DND-41 (cell line): ENCODE data around the gene PITHD1.

Experiments
- ATAC-seq: fragments of 200-7000 bp; cut with Tn5 transposase; 3 replicates; pipeline ENCODE4 v1.9.1; 2021; ENCODE audit warnings: low read depth; ENCODE audit not compliant: insufficient read depth
- DNase-seq: peaks from one replicate; pipeline ENCODE4 v3.0.0-alpha.2; 2020
- H2AFZ ChIP-seq: 2 replicates; pipeline ENCODE4 v1.6.0; 2012; ENCODE audit warnings: low read depth, low read length
- H3K27ac ChIP-seq: 2 replicates; pipeline ENCODE4 v1.5.1; 2012; ENCODE audit warnings: low read length, inconsistent platforms
- H3K27me3 ChIP-seq: fragments of 200-600 bp; sonication (generic); 2 replicates; pipeline ENCODE4 v1.6.0; 2012; ENCODE audit warnings: low read length, mild to moderate bottlenecking, inconsistent platforms; ENCODE audit not compliant: insufficient read depth, poor library complexity
- H3K36me3 ChIP-seq: 2 replicates; pipeline ENCODE4 v1.5.1; 2012; ENCODE audit warnings: low read length, inconsistent platforms; ENCODE audit not compliant: insufficient read depth
- H3K4me1 ChIP-seq: 2 replicates; pipeline ENCODE4 v1.5.1; 2012; ENCODE audit warnings: mild to moderate bottlenecking, low read length; ENCODE audit not compliant: insufficient read depth
- H3K4me2 ChIP-seq: 2 replicates; pipeline ENCODE4 v1.6.0; 2012; ENCODE audit warnings: mild to moderate bottlenecking, moderate library complexity, low read length, inconsistent platforms; ENCODE audit not compliant: insufficient read depth
- H3K4me3 ChIP-seq, 2 experiments: fragments of 200-600 bp in 1 of 2; shearing (Covaris generic) in 1 of 2; 2 replicates each; pipeline ENCODE4 v1.5.1; 2012 to 2016; ENCODE audit warnings: inconsistent platforms in 2 of 2, low read length in 2 of 2, mild to moderate bottlenecking in 2 of 2, low read depth in 1 of 2, moderate library complexity in 1 of 2
- H3K79me2 ChIP-seq: 2 replicates; pipeline ENCODE4 v1.6.0; 2012; ENCODE audit warnings: low read length, inconsistent platforms; ENCODE audit not compliant: insufficient read depth
- H3K9ac ChIP-seq: 2 replicates; pipeline ENCODE4 v1.6.0; 2012; ENCODE audit warnings: low read depth, mild to moderate bottlenecking, inconsistent platforms, low read length, moderate library complexity
- H3K9me3 ChIP-seq: 2 replicates; pipeline ENCODE4 v1.5.1; 2012; ENCODE audit warnings: low read length, moderate library complexity, mild to moderate bottlenecking, inconsistent platforms; ENCODE audit not compliant: insufficient read depth, severe bottlenecking
- H4K20me1 ChIP-seq: 2 replicates; pipeline ENCODE4 v1.6.0; 2012; ENCODE audit warnings: low read length; ENCODE audit not compliant: insufficient read depth
- EZH2 ChIP-seq: IDR thresholded peaks from 3 replicates; pipeline ENCODE4 v1.6.1; 2012; ENCODE audit warnings: borderline replicate concordance, low read depth, mild to moderate bottlenecking, moderate library complexity, low read length, inconsistent platforms; ENCODE audit not compliant: severe bottlenecking
- TF ChIP-seq, protein P1 (sequence below): IDR thresholded peaks from 2 replicates; pipeline ENCODE4 v1.5.1; 2012; ENCODE audit warnings: borderline replicate concordance, low read length, moderate library complexity, mild to moderate bottlenecking; ENCODE audit not compliant: poor library complexity, severe bottlenecking; ENCODE audit errors: extremely low read depth

PITHD1 gene

DNA sequence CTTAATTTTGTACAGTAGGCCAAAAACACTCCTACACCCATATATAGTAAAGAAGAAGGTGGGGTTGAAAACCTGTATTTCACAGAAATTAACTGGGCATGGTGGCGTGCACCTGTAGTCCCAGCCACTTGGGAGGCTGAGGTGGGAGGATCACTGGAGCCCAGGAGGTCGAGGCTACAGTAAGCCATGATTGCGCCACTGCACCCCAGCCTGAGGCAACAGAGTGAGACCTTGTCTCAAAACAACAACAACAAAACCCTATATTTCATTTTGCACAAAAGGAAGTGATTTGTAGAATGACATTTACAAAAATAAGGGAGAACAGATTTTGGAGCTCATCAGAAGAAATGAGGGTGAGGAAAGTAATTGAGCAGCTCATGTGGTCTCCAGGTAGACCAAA, 10.5 kb downstream of the PITHD1 start:
- H4K20me1 ChIP-seq = peaks cover 15% of the 10 kb centered on the region; the same call in 1 of the 2 replicates
- ATAC-seq (no peak), DNase-seq (no peak)
- H3K27me3 ChIP-seq = no peaks in the 10 kb centered on the region
- no peak overlapping the region for H2AFZ ChIP-seq
- H3K9ac ChIP-seq = no peak overlapping the region
- H3K4me2 ChIP-seq = no peak overlapping the region
- peaks cover 30% of the 10 kb centered on the region for H3K4me1 ChIP-seq
- peaks cover 37% of the 10 kb centered on the region for H3K79me2 ChIP-seq
- no peak for TF ChIP-seq EZH2
- TF ChIP-seq, protein P1, sequence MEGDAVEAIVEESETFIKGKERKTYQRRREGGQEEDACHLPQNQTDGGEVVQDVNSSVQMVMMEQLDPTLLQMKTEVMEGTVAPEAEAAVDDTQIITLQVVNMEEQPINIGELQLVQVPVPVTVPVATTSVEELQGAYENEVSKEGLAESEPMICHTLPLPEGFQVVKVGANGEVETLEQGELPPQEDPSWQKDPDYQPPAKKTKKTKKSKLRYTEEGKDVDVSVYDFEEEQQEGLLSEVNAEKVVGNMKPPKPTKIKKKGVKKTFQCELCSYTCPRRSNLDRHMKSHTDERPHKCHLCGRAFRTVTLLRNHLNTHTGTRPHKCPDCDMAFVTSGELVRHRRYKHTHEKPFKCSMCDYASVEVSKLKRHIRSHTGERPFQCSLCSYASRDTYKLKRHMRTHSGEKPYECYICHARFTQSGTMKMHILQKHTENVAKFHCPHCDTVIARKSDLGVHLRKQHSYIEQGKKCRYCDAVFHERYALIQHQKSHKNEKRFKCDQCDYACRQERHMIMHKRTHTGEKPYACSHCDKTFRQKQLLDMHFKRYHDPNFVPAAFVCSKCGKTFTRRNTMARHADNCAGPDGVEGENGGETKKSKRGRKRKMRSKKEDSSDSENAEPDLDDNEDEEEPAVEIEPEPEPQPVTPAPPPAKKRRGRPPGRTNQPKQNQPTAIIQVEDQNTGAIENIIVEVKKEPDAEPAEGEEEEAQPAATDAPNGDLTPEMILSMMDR = no peak
- H3K36me3 ChIP-seq = peaks cover 55% of the 10 kb centered on the region
- no peaks in the 10 kb centered on the region for H3K9me3 ChIP-seq
- H3K27ac ChIP-seq = no peak overlapping the region
- no peak overlapping the region for H3K4me3 ChIP-seq

DNA sequence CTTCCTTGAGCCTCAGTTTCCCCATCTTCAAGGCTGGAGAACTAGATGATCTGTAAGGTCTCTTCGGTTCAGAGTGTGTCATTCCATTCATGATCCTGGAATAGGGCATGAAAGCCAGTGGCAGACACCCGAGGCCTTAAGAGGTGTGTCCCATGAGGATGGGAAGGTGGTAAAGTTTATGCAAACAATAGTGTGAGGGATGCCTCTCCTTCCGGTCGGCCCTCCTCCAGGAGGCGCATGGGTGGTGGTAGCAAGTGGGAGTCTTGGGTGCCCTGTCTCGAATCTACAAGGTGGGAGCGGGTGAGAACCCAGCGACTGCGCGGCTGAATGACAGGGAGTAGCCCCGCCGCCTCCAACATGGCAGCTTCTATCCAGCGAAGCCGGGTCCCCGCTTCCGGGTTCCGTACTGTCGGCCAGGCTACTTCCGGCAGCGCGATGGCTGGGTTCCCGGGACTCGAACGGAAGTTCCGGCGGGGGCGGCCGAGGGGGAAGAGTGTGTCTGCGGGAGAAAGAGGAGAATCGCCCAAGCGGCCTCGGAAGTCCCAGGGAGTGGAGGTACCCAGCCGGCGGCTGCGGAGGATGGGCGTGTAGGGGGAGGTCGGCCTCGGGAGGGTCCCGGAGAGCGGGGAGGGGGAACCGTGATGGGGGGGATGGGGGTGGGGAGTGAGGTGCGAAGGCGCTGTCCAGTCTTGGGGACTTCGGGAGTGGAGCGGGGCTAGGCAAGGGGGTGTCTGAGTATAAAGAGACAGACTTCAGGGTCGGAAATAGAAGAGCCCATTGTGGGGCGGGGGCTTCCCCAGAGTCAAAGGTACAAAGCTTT, 12.7 kb downstream of the PITHD1 start, which contains the start of gene LYPLA2:
Gene LYPLA2, plus strand, starts transcription at position 450 of the 820 bp plus-strand sequence. CDS start 1,538 bp downstream, outside the sequence.
- DNase-seq = peak; percentile 91
- Histone ChIP-seq H3K27me3 (no peaks in the 10 kb centered on the region), H2AFZ (peak within 1 kb of the TSS; percentile 98), H3K36me3 (peaks cover 49% of the 10 kb centered on the region), H3K9ac (peak within 1 kb of the TSS; percentile 84), H3K4me1 (peaks cover 30% of the 10 kb centered on the region), H4K20me1 (peaks cover 15% of the 10 kb centered on the region; the same call in 1 of the 2 replicates), H3K4me3 (peak within 1 kb of the TSS; percentile 84 to 97), H3K27ac (peak within 1 kb of the TSS; percentile 85), H3K79me2 (peaks cover 34% of the 10 kb centered on the region), H3K9me3 (no peaks in the 10 kb centered on the region), H3K4me2 (peak within 1 kb of the TSS; percentile 91)
- peak; percentile 96 for ATAC-seq
- TF ChIP-seq EZH2 = no peak
- TF ChIP-seq, protein P1 = no peak

DNA sequence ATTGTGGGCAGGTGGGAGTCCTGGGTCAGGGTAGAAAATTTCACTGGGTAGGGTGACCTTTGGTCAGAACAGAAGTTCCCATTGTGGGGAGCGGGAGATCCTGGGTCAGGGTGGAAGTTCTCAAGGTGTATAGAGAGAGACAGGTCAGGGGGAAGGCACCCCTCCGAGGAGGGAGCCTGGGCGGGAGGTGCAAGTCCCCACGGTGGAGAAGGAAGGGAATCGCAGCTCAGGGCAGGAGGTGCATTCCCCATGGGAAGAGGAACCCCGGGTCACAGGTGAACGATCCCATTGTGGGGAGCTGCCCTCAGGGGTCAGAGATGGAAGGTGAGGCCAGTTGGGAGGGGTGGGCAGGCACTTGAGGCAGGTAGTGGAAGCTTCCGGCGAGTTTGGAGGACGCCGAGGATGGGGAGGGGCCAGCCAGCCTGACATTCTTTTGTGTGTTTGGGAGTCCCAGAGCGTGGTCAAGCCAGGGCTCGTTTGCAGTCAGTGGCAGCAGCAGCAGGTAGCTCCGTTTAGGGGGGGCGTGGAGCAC, 13.4 kb downstream of the PITHD1 start:
- Histone ChIP-seq H3K4me2 (peak overlapping the region; percentile 91), H2AFZ (peak overlapping the region; percentile 98), H3K4me1 (peaks cover 30% of the 10 kb centered on the region), H3K9me3 (no peaks in the 10 kb centered on the region), H3K79me2 (peaks cover 34% of the 10 kb centered on the region), H3K36me3 (peaks cover 49% of the 10 kb centered on the region), H4K20me1 (peaks cover 15% of the 10 kb centered on the region; the same call in 1 of the 2 replicates), H3K4me3 (peak overlapping the region; percentile 84 to 97), H3K27me3 (no peaks in the 10 kb centered on the region), H3K27ac (peak overlapping the region; percentile 85), H3K9ac (peak overlapping the region; percentile 84)
- TF ChIP-seq, protein P1 = peak; percentile 2
- no peak for TF ChIP-seq EZH2
- DNase-seq (no peak), ATAC-seq (peak; percentile 25; the same call in 2 of the 3 replicates)
